Measurements from ENCODE around the gene SLC7A8. TPM values are rescaled to one million over a fixed set of nuclear protein-coding genes. Genes with fewer than 3 reads are reported as not detected.
"Not testable (repeated sequence)": the region's sequence is repeated elsewhere in the genome, so short reads cannot be mapped to it uniquely, and the experiment has no call there.

The SLC7A8 gene
- polyA plus RNA-seq, 1 donor (not counting 4 experiments of a cell fraction or from before 2014, with no cell fraction given) = 29.1 TPM

GRCh38 chr14:23206422-23207145 is 23.1 kb upstream of the SLC7A8 start:
- H3K9me1 ChIP-seq (ENCODE audit: control insufficient read depth, extremely low read depth, insufficient read depth, low read length) = no peaks in the 10 kb centered on the region
- H3K36me3 ChIP-seq (ENCODE audit: control insufficient read depth in 2 of 2, extremely low read depth in 1 of 2, insufficient read depth in 2 of 2, low read length in 2 of 2) = no peaks in the 10 kb centered on the region
- H3K27ac ChIP-seq (ENCODE audit: control insufficient read depth, insufficient read depth, low read length) = no peak overlapping the region
- no peaks in the 10 kb centered on the region for H3K79me2 ChIP-seq (ENCODE audit: control insufficient read depth, insufficient read depth, low read length)
- dilution Hi-C loops (cut with MboI; ENCODE audit: extremely low pct_ligation_motif_present, low sequenced_read_pairs) = no loop called here
- H3K4me3 ChIP-seq (ENCODE audit: control insufficient read depth in 2 of 3, extremely low read depth in 1 of 3, insufficient read depth in 2 of 3, low read depth in 1 of 3, low read length in 3 of 3) = no peak overlapping the region
- no peaks in the 10 kb centered on the region for H3K4me1 ChIP-seq (ENCODE audit: control insufficient read depth, extremely low read depth, insufficient read depth, low read length)
- TF ChIP-seq CTCF (optimal IDR thresholded peaks at IDR 0.05 in 1 of 3, IDR thresholded peaks at IDR 0.05 in 1 of 3, conservative IDR thresholded peaks at IDR 0.05 in 1 of 3; ENCODE audit: extremely low read depth in 1 of 3, insufficient read depth in 2 of 3, low read length in 3 of 3) (no peak), EZH2 (IDR thresholded peaks at IDR 0.05; ENCODE audit: low read length) (no peak)
- no peak overlapping the region for H2AFZ ChIP-seq (ENCODE audit: control insufficient read depth, low read length)
- H4K20me1 ChIP-seq (ENCODE audit: control insufficient read depth, extremely low read depth, insufficient read depth, low read length) = no peaks in the 10 kb centered on the region
- no peaks in the 10 kb centered on the region for H3K9me3 ChIP-seq (ENCODE audit: control insufficient read depth, low read depth, low read length)
- no peak for DNase-seq (ENCODE audit: low read depth, low spot score)
- no peak for FAIRE-seq
- H3K27me3 ChIP-seq (ENCODE audit: control insufficient read depth, extremely low read depth, insufficient read depth, low read length) = no peaks in the 10 kb centered on the region
- H3K9ac ChIP-seq (ENCODE audit: control insufficient read depth, extremely low read depth, insufficient read depth, low read length) = no peak overlapping the region
- H3K4me2 ChIP-seq (ENCODE audit: control insufficient read depth, extremely low read depth, insufficient read depth, low read depth, low read length) = no peak overlapping the region

- Histone ChIP-seq H3K9me1 (ENCODE audit: control insufficient read depth, extremely low read depth, insufficient read depth, low read length) (no peaks in the 10 kb centered on the region), H3K36me3 (ENCODE audit: control insufficient read depth in 2 of 2, extremely low read depth in 1 of 2, insufficient read depth in 2 of 2, low read length in 2 of 2) (no peaks in the 10 kb centered on the region), H3K27ac (ENCODE audit: control insufficient read depth, insufficient read depth, low read length) (no peak overlapping the region), H3K9me3 (ENCODE audit: control insufficient read depth, low read depth, low read length) (no peaks in the 10 kb centered on the region), H4K20me1 (ENCODE audit: control insufficient read depth, extremely low read depth, insufficient read depth, low read length) (no peaks in the 10 kb centered on the region), H3K27me3 (ENCODE audit: control insufficient read depth, extremely low read depth, insufficient read depth, low read length) (no peaks in the 10 kb centered on the region), H3K4me2 (ENCODE audit: control insufficient read depth, extremely low read depth, insufficient read depth, low read depth, low read length) (no peak overlapping the region), H3K4me3 (ENCODE audit: control insufficient read depth in 2 of 3, extremely low read depth in 1 of 3, insufficient read depth in 2 of 3, low read depth in 1 of 3, low read length in 3 of 3) (no peak overlapping the region), H3K9ac (ENCODE audit: control insufficient read depth, extremely low read depth, insufficient read depth, low read length) (no peak overlapping the region), H3K4me1 (ENCODE audit: control insufficient read depth, extremely low read depth, insufficient read depth, low read length) (no peaks in the 10 kb centered on the region), H3K79me2 (ENCODE audit: control insufficient read depth, insufficient read depth, low read length) (no peaks in the 10 kb centered on the region), H2AFZ (ENCODE audit: control insufficient read depth, low read length) (no peak overlapping the region)
- dilution Hi-C loops (cut with MboI; ENCODE audit: extremely low pct_ligation_motif_present, low sequenced_read_pairs) = no loop called here
- TF ChIP-seq CTCF (optimal IDR thresholded peaks at IDR 0.05 in 1 of 3, IDR thresholded peaks at IDR 0.05 in 1 of 3, conservative IDR thresholded peaks at IDR 0.05 in 1 of 3; ENCODE audit: extremely low read depth in 1 of 3, insufficient read depth in 2 of 3, low read length in 3 of 3) = no peak
- FAIRE-seq = no peak
- no peak for DNase-seq (ENCODE audit: low read depth, low spot score)
These were observed 18.5 kb upstream of the SLC7A8 start for GRCh38 chr14:23202001-23202400.

GRCh38 chr14:23199141-23199540 is 15.7 kb upstream of the SLC7A8 start:
- H3K9me1 ChIP-seq (ENCODE audit: control insufficient read depth, extremely low read depth, insufficient read depth, low read length); H3K9ac ChIP-seq (ENCODE audit: control insufficient read depth, extremely low read depth, insufficient read depth, low read length); H3K27me3 ChIP-seq (ENCODE audit: control insufficient read depth, extremely low read depth, insufficient read depth, low read length); H3K4me2 ChIP-seq (ENCODE audit: control insufficient read depth, extremely low read depth, insufficient read depth, low read depth, low read length); H2AFZ ChIP-seq (ENCODE audit: control insufficient read depth, low read length); H3K4me3 ChIP-seq (ENCODE audit: control insufficient read depth in 2 of 3, extremely low read depth in 1 of 3, insufficient read depth in 2 of 3, low read depth in 1 of 3, low read length in 3 of 3); H3K9me3 ChIP-seq (ENCODE audit: control insufficient read depth, low read depth, low read length); dilution Hi-C loops (cut with MboI; ENCODE audit: extremely low pct_ligation_motif_present, low sequenced_read_pairs); H4K20me1 ChIP-seq (ENCODE audit: control insufficient read depth, extremely low read depth, insufficient read depth, low read length); H3K79me2 ChIP-seq (ENCODE audit: control insufficient read depth, insufficient read depth, low read length); H3K36me3 ChIP-seq (ENCODE audit: control insufficient read depth in 2 of 2, extremely low read depth in 1 of 2, insufficient read depth in 2 of 2, low read length in 2 of 2); FAIRE-seq; H3K27ac ChIP-seq (ENCODE audit: control insufficient read depth, insufficient read depth, low read length); DNase-seq (ENCODE audit: low read depth, low spot score); H3K4me1 ChIP-seq (ENCODE audit: control insufficient read depth, extremely low read depth, insufficient read depth, low read length): not testable (repeated sequence)

- H3K4me2 ChIP-seq (ENCODE audit: control insufficient read depth, extremely low read depth, insufficient read depth, low read depth, low read length); H3K79me2 ChIP-seq (ENCODE audit: control insufficient read depth, insufficient read depth, low read length); H3K36me3 ChIP-seq (ENCODE audit: control insufficient read depth in 2 of 2, extremely low read depth in 1 of 2, insufficient read depth in 2 of 2, low read length in 2 of 2); H3K4me1 ChIP-seq (ENCODE audit: control insufficient read depth, extremely low read depth, insufficient read depth, low read length); H2AFZ ChIP-seq (ENCODE audit: control insufficient read depth, low read length); H3K9me3 ChIP-seq (ENCODE audit: control insufficient read depth, low read depth, low read length); H3K27ac ChIP-seq (ENCODE audit: control insufficient read depth, insufficient read depth, low read length); DNase-seq (ENCODE audit: low read depth, low spot score); dilution Hi-C loops (cut with MboI; ENCODE audit: extremely low pct_ligation_motif_present, low sequenced_read_pairs); H4K20me1 ChIP-seq (ENCODE audit: control insufficient read depth, extremely low read depth, insufficient read depth, low read length); H3K4me3 ChIP-seq (ENCODE audit: control insufficient read depth in 2 of 3, extremely low read depth in 1 of 3, insufficient read depth in 2 of 3, low read depth in 1 of 3, low read length in 3 of 3); FAIRE-seq; H3K9me1 ChIP-seq (ENCODE audit: control insufficient read depth, extremely low read depth, insufficient read depth, low read length); H3K27me3 ChIP-seq (ENCODE audit: control insufficient read depth, extremely low read depth, insufficient read depth, low read length); H3K9ac ChIP-seq (ENCODE audit: control insufficient read depth, extremely low read depth, insufficient read depth, low read length): not testable (repeated sequence)
These were observed 13.0 kb upstream of the SLC7A8 start for GRCh38 chr14:23196487-23196886.

Data from keratinocyte (primary cell).